Gastroesophageal sphincter (tissue), 3 donors: ENCODE results near the gene BTBD9.

ENCODE experiments used
- POLR2A ChIP-seq, 2 donors: fragments of 450-650 bp; IDR thresholded peaks; one replicate each; pipeline ENCODE4 v1.6.1; 2017; ENCODE audit warnings: antibody characterized with exemption in 2 of 2, mild to moderate bottlenecking in 2 of 2, moderate library complexity in 1 of 2
- POLR2AphosphoS5 ChIP-seq: sonication (generic); formaldehyde crosslinking; IDR thresholded peaks from one replicate; pipeline ENCODE4 v1.6.1; 2017; ENCODE audit warnings: antibody characterized with exemption
- TF ChIP-seq, protein P1 (sequence below), 4 experiments: fragments of 200-600 bp in 2 of 4; fragments of 450-650 bp in 2 of 4; sonication (generic) in 1 of 4; IDR thresholded peaks; one replicate each; pipeline ENCODE4 v1.5.1; 2017 to 2019; ENCODE audit warnings: antibody characterized with exemption in 4 of 4, mild to moderate bottlenecking in 2 of 4, moderate library complexity in 2 of 4

GRCh38 chr6:38573801-38574395 is 65.8 kb downstream of the BTBD9 start:
- TF ChIP-seq, protein P1, sequence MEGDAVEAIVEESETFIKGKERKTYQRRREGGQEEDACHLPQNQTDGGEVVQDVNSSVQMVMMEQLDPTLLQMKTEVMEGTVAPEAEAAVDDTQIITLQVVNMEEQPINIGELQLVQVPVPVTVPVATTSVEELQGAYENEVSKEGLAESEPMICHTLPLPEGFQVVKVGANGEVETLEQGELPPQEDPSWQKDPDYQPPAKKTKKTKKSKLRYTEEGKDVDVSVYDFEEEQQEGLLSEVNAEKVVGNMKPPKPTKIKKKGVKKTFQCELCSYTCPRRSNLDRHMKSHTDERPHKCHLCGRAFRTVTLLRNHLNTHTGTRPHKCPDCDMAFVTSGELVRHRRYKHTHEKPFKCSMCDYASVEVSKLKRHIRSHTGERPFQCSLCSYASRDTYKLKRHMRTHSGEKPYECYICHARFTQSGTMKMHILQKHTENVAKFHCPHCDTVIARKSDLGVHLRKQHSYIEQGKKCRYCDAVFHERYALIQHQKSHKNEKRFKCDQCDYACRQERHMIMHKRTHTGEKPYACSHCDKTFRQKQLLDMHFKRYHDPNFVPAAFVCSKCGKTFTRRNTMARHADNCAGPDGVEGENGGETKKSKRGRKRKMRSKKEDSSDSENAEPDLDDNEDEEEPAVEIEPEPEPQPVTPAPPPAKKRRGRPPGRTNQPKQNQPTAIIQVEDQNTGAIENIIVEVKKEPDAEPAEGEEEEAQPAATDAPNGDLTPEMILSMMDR (IDR thresholded peaks at IDR 0.05), result no peak
- no peak for TF ChIP-seq POLR2A (IDR thresholded peaks at IDR 0.05)
- no peak for TF ChIP-seq POLR2AphosphoS5
